ENCODE data around the gene CXXC1.
"Not testable (repeated sequence)": the region's sequence is repeated elsewhere in the genome, so short reads cannot be mapped to it uniquely, and the experiment has no call there.

The CXXC1 gene

GRCh38 chr18:50274044-50274442, 13.4 kb downstream of the CXXC1 start:
- no peak for DNase-seq (ENCODE audit: low read depth in 2 of 2)

DNA sequence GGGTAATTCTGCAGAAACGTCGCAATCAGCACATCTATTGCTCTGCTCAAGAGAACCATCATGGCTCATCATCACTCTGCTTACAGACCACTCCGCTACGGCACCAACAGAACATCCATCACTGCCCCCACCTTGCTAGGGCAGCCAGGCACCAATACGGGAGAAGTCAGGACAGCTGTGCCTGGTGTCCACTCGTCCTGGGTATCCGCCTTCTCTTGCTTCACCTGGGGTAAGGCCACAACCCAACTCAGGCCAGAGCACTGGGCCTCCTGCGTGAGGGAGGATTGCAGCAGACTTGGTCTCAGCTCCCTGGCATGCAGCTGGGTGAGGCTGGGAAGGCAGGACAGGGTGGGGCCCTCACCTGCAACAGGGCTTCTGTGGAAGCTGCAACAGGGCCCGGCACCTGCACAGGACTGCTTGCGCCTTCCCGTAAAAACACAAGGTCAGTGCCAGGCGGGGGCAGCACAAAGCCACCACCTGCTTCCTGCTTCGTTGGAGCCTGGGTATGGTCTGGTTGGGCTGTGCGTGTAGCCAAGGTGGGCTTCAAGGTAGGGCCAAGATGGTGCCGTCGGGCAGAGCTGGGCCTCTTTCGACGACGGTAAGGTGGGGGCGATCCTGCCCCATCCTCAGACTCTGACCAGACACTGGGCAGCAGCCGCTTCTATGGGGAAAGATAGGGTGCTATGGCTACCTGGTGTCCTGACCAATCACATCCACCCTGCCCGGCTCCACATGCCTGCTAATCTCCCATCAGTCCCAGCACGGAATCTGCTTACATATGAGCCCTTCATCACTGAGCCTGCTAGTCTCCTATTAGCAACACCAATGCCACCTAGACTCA, 14.1 kb downstream of the CXXC1 start:
- no peak for DNase-seq (ENCODE audit: low read depth in 2 of 2)

GRCh38 chr18:50272568-50272967, 14.9 kb downstream of the CXXC1 start:
- no peak for DNase-seq (ENCODE audit: low read depth in 2 of 2)

- DNase-seq (ENCODE audit: low read depth in 2 of 2), result peak; percentile 48 to 76
Observed at GRCh38 chr18:50268022-50268747, 19.3 kb downstream of the CXXC1 start.

- DNase-seq (ENCODE audit: low read depth in 2 of 2), result peak; percentile 70 to 85
Observed at GRCh38 chr18:50266248-50266704, 21.2 kb downstream of the CXXC1 start, which contains the start of gene CFAP53. Gene CFAP53, minus strand, starts transcription at chr18:50266495. Its CDS starts 91 bp downstream, at chr18:50266404.

DNA sequence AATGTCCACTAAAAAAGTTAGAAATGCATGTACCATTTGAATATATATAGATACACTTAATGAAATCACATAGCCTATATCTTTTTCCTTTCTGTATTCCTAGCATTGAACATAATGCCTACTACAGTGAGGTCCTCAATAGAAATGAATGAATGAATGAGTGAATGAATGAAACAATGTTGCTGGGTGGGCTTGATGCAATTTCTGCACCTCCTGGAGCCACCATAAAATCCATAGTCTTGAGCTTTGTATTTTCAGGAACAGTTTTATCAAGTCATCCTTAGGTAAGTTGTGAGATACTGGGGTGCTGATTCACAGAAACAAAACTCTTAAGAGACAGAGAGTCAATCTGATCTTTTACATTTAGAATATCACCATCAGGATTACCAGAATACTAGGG, 24.5 kb downstream of the CXXC1 start:
- no peak for DNase-seq (ENCODE audit: low read depth in 2 of 2)

GRCh38 chr18:50250935-50251334, 36.6 kb downstream of the CXXC1 start:
- no peak for DNase-seq (ENCODE audit: low read depth in 2 of 2)

GRCh38 chr18:50249576-50249975, 37.9 kb downstream of the CXXC1 start:
- DNase-seq (ENCODE audit: low read depth in 2 of 2), result no peak

DNA sequence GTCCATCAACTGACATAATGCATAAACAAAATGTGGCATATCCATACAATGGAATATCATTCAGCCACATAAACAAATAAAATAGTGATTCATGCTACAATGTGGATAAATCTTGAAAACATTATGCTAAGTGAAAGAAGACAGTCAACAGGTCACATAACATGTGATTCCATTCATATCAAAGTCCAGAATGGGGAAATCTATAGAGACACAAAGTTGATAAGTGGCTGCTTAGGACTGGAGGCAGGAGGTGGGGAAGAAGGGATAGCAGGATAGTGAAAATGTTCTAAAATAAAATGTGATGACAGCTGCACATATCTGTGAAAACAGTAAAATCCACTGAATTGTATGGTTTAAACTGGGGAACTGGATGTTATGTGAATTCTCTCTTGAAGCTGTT, 39.9 kb downstream of the CXXC1 start:
- DNase-seq (ENCODE audit: low read depth in 2 of 2), result no peak

- not testable (repeated sequence) for DNase-seq (ENCODE audit: low read depth in 2 of 2)
Observed at GRCh38 chr18:50241768-50242167, 45.7 kb downstream of the CXXC1 start.

GRCh38 chr18:50240080-50240563, 47.4 kb downstream of the CXXC1 start:
- DNase-seq (ENCODE audit: low read depth in 2 of 2), result no peak

DNA sequence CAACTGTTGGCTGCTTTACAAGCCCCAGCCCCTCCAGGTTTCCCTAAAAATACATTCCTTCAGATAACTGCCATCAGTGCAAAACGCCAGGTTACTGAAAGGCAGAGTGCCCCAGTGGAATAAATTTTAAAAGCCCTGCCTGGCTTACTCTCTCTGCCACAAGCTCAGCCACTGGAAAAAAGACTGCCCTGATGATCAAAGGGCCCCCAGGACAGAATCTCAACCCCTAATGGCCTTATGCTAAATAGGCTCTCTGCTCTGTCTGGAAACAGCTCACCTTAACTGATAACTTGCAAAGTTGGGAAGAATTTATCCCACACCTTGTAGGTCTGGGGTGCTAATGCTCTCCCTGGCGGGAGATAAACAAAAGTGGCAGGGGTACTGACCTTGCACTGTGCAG, 55.1 kb downstream of the CXXC1 start:
- no peak for DNase-seq (ENCODE audit: low read depth in 2 of 2)

Data from stimulated activated CD4-positive, alpha-beta T cell treated with anti-CD3 and anti-CD28 coated beads, Interleukin-12 subunit alpha, Interleukin-12 subunit beta, amount 100 ng/mL, for 24 hours (primary cell).